Activated naive CD4-positive, alpha-beta T cell (primary cell): ENCODE results near the gene RAC2.

Experiments used
- DNase-seq, 4 experiments: peaks; one replicate each; lab custom pipeline; 2025; lab: John Stamatoyannopoulos, UW

RAC2 gene

DNA sequence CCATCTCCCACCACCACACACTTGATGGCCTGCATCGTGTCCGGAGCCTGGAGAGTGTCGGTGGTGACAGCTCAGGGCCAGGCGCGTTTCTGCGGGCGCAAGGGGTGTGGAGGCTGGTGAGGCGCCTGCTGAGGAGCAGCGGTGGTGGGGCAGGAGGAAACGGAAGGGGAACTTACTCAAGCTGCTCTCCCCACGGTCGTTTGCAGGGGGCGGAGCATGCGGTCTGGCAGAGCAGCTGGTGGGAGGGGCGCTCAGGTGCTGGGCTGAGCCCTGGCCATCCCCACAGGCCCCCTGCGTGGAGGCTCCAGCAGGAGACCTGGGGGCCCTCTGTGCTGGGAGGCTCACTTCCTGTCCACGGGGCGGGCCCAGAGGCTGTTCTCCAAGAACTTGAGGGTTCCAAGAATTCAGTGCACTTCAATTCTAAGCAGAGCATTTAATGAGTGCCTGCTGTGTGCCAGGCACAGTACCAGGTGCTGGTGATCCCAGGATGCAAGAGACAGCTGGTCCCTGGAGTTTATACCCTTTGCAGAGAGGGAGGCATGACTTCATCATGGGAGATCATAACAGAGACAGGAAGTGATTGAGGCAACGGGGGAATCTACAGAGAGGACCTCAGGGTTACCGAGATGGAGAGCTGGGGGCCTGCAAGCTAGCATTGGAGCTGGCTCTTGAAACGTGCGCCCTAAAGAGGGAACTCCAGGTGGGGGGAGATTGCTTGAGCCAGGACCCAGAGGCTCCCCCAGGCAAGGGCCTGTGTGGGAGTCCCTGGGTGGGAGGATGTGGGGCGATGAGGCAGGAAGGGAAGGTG is at the start of gene RAC2:
TSS of gene RAC2 (minus strand) at position 156 of the 808 bp plus-strand sequence. CDS start at position 35, 121 bp downstream.
- DNase-seq, result peak; percentile 47 to 84 (median 66)

DNA sequence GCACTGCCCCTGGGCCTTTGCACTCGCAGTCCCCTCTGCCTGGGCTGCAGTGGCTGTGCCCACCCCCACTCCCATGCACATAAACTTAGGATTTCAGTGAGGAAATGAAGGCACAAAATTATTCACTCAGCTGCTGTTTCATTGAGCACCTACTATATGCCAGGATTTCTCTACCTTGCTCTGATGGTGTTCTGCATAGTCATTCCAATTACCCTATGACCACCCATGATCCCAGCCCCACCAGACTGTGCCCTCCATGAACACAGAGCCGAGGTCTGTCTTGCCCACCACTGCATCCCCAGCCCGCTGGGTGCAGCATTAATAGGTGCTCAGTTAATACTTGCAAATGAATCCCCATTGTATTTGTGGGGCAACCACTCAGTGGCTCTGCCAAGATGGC is 49.1 kb upstream of the RAC2 start:
- DNase-seq, result no peak

- DNase-seq, result no peak
Observed at GRCh38 chr22:37292641-37293040, 48.6 kb upstream of the RAC2 start.

DNA sequence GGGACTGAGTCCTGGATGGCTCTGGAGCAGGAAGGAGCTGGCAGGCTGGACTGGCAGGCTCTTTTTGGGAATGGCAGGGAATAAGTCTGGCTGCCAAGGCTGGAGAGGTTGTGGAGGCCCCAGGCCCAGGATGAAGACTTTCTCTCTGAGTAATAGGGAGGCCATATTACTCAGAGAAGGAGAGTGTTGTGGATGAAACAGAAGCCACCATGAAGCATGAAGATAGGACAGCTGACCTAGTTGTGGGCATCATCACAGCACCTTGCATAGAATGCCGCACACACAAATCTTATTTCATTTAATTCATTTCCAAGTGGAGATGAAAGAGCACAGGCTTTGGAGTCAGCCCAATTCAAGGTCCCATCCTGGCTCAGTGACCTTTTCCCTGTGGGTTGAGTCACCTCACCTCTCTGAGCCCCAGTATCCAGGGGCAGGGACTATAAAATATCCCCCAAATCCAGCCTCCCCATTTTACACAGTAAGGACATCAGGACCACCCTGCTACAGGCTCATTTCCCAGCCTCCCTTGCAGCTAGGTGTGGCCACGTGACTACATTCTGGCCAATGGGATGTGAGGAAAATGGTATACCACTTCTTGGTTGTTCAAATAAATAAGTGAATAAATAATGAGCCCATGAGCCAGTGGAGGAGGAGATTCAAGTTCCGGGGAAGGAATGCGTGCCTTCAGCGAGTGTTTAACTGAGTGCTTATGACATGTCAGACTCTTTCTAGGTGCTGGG is 47.7 kb upstream of the RAC2 start:
- DNase-seq, result no peak

DNA sequence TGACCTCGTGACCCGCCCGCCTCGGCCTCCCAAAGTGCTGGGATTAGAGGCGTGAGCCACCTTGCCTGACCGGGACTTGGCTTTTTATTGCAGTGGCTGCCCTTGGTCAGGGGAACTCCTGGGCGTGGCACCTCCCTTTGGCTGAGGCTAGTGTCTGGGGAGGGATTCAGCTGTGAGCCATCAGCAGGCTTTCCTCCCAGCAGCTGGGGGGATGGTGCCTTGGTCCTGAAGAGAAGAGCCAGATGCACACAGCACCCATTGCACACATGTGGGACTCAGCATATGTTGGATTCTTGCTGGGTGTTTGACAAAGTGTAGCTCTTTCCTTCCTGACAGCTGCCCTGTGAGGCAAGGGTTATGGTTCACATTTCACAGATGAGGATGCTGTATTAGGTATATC is 46.7 kb upstream of the RAC2 start:
- DNase-seq, result no peak

DNA sequence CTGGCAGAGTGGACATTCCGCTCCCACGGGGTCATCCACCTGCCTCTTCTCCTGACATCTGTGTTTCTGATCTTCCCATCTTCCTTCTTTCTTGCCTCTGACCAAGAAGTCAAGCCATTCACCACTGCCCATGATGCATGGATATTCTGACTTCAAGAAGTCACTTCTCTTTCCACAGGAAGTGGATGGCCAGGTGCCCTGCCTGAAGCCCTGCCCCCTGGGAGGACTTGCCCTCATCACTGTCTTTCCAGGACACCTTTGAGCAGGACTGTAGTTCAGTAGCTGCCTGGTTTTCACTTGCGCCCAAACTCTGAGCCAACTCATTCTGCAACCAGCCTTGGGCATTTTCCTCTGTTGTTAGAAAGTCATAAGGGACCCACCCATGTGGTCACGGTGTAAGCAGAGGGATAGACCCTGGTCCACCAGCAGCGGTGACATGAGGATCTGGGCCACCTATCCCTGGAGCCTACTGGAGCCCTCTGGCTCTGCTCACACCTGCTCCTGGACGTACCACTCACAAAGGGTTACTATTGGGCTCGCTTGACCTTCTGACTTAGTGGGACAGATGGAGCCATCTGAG is 45.2 kb upstream of the RAC2 start:
- no peak for DNase-seq

DNA sequence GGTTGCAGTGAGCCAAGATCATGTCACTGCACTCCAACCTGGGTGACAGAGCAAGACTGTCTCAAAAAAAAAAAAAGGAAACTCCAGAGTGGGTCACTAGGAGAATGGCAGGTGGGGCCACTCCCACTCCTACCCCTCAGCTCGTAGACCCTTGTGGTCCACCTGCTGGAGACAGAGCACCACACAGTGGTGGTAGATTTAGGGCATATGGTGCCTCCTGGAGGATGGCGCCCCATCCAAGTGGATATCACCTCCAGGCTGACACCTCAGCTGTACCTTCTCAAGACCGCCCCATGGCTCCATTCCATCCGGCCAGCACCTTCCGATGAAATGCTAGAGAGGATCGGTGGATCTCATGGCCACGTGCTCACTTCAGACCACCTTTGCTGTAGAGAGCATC is 44.5 kb upstream of the RAC2 start:
- no peak for DNase-seq

DNA sequence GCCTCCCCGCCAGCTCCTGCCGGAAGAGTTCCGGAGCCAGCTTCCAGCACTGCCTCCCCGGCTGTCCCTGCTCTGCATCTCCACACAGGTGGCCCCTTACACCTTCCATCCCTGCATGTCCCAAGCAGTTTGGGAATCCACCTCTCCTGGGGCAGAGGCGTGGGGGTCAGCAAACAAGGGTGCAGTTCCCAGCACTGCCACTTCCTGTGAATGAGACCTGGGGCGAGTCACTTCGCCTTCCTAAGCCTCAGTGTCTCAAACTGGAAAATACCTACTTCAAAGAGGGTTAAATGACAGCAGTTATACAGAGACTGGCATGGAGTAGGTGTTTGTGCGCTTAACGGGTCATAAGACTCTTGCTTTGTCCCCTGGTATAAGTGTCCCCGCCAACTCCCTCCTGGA is 43.5 kb upstream of the RAC2 start:
- no peak for DNase-seq

DNA sequence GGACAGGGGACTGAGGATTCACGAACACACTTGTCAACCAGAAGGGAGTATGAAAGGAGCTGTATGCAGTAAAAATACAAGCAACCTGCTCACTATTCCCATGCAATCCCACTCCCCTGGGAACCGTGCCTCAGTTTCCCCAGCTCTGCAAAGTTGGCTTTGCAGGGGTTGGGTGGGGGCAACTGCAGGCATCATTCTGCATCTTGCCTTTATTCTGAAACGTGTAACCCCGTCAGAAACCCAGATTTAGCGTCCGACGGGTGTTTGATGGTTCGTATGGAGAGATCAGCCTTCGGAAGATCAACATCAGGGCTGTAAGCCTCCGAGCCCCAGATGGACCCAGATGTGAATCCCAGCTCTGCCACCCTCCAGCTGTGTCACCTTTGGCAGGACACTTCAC is 41.9 kb upstream of the RAC2 start:
- no peak for DNase-seq

GRCh38 chr22:37284805-37285355 is 40.8 kb upstream of the RAC2 start:
- DNase-seq, result peak in 2 of 4 experiments; percentile 23 to 48

GRCh38 chr22:37284126-37284804 is 40.2 kb upstream of the RAC2 start:
- DNase-seq, result no peak

DNA sequence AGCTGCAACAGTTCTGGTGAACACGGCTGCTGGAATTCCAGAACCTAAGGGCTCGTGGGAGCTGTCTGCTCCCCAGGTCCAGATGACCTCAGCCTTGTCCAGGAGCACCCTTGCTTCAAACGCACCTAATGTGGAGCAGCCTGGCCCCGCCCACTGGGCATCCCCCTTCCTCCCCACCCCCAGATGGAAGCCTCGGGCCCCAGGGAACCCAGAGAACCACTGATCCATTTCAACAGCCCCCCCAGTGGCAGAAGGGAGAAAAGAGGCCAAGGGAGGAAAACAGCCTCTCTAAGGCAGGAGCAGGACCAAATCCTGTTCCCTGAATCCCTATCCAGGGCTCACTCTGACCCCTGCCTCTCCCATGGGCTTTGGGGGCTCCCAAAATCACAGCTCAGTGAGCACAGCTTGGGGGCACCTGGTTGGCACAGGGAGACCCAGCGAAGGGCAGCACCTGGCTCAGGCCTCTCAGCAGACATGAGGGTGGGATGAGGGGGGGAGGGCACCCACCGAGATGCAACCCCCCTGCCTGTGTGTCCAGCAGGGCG is 39.4 kb upstream of the RAC2 start:
- DNase-seq, result peak in 1 of 4 experiments; percentile 59

- DNase-seq, result peak; percentile 17 to 74 (median 48)
Observed at GRCh38 chr22:37282385-37282677, 38.3 kb upstream of the RAC2 start, which contains the start of gene CYTH4. TSS of gene CYTH4 (plus strand) at chr22:37282508. CDS start at chr22:37282570, 62 bp downstream.

DNA sequence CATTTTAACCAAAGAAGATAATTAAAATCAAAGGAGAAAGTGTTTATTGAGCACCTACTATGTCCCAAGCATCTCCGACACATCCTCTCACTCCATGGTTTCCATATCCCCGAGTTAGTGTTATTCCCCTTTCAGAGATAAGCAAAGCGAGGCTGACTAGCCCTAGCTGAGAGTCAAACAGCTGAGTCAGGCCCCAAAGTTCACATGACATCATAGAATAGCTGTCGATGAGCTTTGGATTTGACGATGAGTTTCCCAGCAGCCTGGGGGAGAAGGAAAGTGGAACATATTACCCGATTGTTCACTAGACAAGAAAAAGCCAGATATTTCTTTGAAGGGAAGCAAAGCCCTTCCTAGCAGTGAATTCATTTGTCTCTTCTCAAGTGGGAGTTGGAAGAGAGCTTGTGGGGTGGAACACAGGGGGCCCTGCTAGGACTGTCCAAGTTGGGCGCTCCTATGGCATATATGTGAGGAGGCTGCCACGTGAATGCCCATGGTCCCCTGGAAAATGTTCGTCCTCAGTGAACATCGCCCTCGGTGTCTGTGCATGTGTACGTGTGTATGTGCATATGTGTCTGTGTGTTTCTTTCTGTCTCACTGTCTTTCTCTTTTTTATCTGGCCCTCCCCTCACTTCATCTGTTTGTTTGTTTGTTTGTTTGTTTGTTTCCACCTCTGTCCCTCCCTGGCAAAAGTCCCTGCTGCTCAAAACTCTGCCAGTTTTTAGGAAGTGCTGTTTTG is 37.7 kb upstream of the RAC2 start:
- DNase-seq, result no peak

GRCh38 chr22:37281195-37281594 is 37.1 kb upstream of the RAC2 start:
- no peak for DNase-seq

GRCh38 chr22:37280718-37281117 is 36.6 kb upstream of the RAC2 start:
- DNase-seq, result no peak

GRCh38 chr22:37279331-37280181 is 35.5 kb upstream of the RAC2 start:
- DNase-seq, result no peak

- no peak for DNase-seq
Observed at GRCh38 chr22:37278261-37278660, 34.2 kb upstream of the RAC2 start.

DNA sequence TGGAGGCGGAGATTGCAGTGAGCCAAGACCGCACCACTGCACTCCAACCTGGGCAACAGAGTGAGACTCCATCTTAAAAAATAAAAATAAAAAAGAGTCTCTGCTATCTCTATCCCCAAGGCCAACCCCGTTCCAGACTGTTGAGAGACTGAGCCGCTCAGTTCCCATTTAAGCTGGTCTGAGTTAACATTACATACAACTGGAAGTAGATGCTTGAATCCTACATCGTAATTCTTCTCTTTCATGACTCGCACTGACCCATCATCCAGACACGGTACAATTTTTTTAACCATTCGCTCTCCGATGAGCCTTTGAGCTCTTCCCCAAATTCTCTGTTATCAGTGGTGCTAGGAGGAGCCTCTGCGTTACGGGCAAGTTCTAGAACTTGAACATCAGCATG is 33.3 kb upstream of the RAC2 start:
- no peak for DNase-seq

- no peak for DNase-seq
Observed at GRCh38 chr22:37276776-37277175, 32.7 kb upstream of the RAC2 start.
